HL-60 (cell line): ENCODE results near the gene ZNF618.

Experiments used
- CTCF ChIP-seq: IDR thresholded peaks from one replicate; pipeline ENCODE4 v1.5.1; 2011; ENCODE audit warnings: low read length, control low read depth, inconsistent platforms; ENCODE audit not compliant: insufficient read depth
- GABPA ChIP-seq: IDR thresholded peaks from 2 replicates; pipeline ENCODE4 v1.6.1; 2012; ENCODE audit warnings: low read depth
- POLR2AphosphoS5 ChIP-seq: IDR thresholded peaks from 2 replicates; pipeline ENCODE4 v1.6.1; 2012; ENCODE audit warnings: low read depth
- REST ChIP-seq: IDR thresholded peaks from 2 replicates; pipeline ENCODE4 v1.6.1; 2012; ENCODE audit warnings: low read depth; ENCODE audit not compliant: insufficient replicate concordance
- SPI1 ChIP-seq: IDR thresholded peaks from 2 replicates; pipeline ENCODE4 v1.6.1; 2012; ENCODE audit warnings: low read depth, mild to moderate bottlenecking, borderline replicate concordance

- TF ChIP-seq CTCF = no peak
- no peak for TF ChIP-seq SPI1
- no peak for TF ChIP-seq GABPA
- no peak for TF ChIP-seq REST
- no peak for TF ChIP-seq POLR2AphosphoS5
Measured at GRCh38 chr9:113851359-113851758, 24.8 kb upstream of the ZNF618 start.
